ENCODE measurements around the gene MAP3K7.

DNA sequence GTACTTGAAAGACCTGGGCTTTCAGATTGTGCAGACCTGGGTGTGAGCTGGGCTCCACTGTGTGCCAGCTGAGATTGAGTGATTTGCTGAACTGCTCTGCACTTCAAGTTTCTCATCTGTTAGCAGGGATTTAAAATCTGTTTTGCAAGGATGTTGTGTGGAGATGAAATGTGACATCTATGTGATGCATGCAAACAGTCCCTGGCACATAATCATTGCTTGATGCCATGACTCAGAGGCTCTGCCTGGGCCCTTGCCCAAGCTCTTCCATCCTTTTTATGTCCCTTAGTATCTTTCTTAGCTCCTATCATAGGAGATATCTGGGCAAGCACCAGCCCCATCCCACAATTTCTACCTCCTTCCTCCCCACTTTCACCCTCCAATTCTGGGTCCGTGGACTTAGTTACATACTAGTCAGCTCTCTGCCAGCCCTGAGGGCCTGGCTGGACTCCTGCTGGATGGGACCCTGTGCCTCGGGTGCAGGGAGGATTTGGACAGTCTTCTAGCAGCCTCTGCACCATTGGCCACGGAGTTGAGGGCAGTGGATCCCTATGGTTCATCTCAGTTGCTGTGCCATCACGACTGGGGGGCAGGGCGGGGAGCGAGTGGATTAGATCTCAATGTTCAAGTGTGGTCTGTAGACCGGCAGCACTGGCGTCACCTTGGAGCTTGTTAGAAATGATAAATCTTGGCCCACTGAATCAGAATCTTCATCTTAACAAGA lies 103.6 kb downstream of the MAP3K7 start:
- TF ChIP-seq, protein P1, sequence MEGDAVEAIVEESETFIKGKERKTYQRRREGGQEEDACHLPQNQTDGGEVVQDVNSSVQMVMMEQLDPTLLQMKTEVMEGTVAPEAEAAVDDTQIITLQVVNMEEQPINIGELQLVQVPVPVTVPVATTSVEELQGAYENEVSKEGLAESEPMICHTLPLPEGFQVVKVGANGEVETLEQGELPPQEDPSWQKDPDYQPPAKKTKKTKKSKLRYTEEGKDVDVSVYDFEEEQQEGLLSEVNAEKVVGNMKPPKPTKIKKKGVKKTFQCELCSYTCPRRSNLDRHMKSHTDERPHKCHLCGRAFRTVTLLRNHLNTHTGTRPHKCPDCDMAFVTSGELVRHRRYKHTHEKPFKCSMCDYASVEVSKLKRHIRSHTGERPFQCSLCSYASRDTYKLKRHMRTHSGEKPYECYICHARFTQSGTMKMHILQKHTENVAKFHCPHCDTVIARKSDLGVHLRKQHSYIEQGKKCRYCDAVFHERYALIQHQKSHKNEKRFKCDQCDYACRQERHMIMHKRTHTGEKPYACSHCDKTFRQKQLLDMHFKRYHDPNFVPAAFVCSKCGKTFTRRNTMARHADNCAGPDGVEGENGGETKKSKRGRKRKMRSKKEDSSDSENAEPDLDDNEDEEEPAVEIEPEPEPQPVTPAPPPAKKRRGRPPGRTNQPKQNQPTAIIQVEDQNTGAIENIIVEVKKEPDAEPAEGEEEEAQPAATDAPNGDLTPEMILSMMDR (IDR thresholded peaks at IDR 0.05; ENCODE audit: control extremely low read depth in 1 of 3, insufficient read depth in 1 of 3, low read depth in 1 of 3, low read length in 3 of 3), result no peak
- TF ChIP-seq GTF2F1 (IDR thresholded peaks at IDR 0.05; ENCODE audit: borderline replicate concordance, low read depth, low read length) (no peak), POLR2AphosphoS5 (IDR thresholded peaks at IDR 0.05; ENCODE audit: low read depth, low read length) (no peak), GABPA (IDR thresholded peaks at IDR 0.05; ENCODE audit: borderline replicate concordance, insufficient read depth, low read length) (no peak), CBX5 (IDR thresholded peaks at IDR 0.05; ENCODE audit: low read depth, low read length) (no peak), BACH1 (IDR thresholded peaks at IDR 0.05; ENCODE audit: low read length) (no peak), SIN3A (conservative IDR thresholded peaks at IDR 0.05 in 1 of 2, IDR thresholded peaks at IDR 0.05 in 1 of 2; ENCODE audit: low read depth in 1 of 2, low read length in 2 of 2) (no peak), RAD21 (IDR thresholded peaks at IDR 0.05 in 1 of 2, conservative IDR thresholded peaks at IDR 0.05 in 1 of 2; ENCODE audit: low read depth in 2 of 2, low read length in 2 of 2) (no peak), POLR2A (IDR thresholded peaks at IDR 0.05; ENCODE audit: control extremely low read depth in 1 of 2, low read depth in 2 of 2, low read length in 2 of 2) (no peak), EZH2 (IDR thresholded peaks at IDR 0.05; ENCODE audit: low read depth, low read length, severe bottlenecking) (no peak), RNF2 (IDR thresholded peaks at IDR 0.05; ENCODE audit: borderline replicate concordance, low read depth, low read length, missing control alignments, poor library complexity, severe bottlenecking) (no peak)
- TF ChIP-seq, protein P2, sequence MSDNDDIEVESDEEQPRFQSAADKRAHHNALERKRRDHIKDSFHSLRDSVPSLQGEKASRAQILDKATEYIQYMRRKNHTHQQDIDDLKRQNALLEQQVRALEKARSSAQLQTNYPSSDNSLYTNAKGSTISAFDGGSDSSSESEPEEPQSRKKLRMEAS (IDR thresholded peaks at IDR 0.05), result no peak

Data from H1 (cell line).